Neural crest cell (in vitro differentiated cells): ENCODE measurements around the gene TRNP1. TPM values are rescaled to one million over a fixed set of nuclear protein-coding genes. Genes with fewer than 3 reads are reported as not detected.
A peak's percentile ranks its signal among the peaks of the same experiment; 100 is the strongest.

Experiments used
- DNase-seq: peaks from one replicate; pipeline ENCODE4 v3.0.0; 2021; ENCODE audit warnings: low read depth, mixed read lengths, low spot score
- H3K27ac Mint-ChIP-seq: one replicate; pipeline ENCODE4 v1.8.0; 2021; ENCODE audit warnings: mild to moderate bottlenecking, mixed read lengths; ENCODE audit not compliant: unreplicated experiment
- H3K27me3 Mint-ChIP-seq: 2 replicates; pipeline ENCODE4 v1.8.0; 2021; ENCODE audit warnings: low read depth, mild to moderate bottlenecking, mixed read lengths
- H3K36me3 Mint-ChIP-seq: 2 replicates; pipeline ENCODE4 v1.8.0; 2021; ENCODE audit warnings: low read depth, mild to moderate bottlenecking, mixed read lengths
- H3K4me1 Mint-ChIP-seq: 2 replicates; pipeline ENCODE4 v1.8.0; 2021; ENCODE audit warnings: mixed read lengths
- H3K4me3 Mint-ChIP-seq: one replicate; pipeline ENCODE4 v1.8.0; 2021; ENCODE audit warnings: mild to moderate bottlenecking, mixed read lengths
- H3K9me3 Mint-ChIP-seq: 2 replicates; pipeline ENCODE4 v1.8.0; 2021; ENCODE audit warnings: mixed read lengths
- total RNA-seq: library from RNA; stranded (reverse); gene quantifications from 2 replicates; pipeline ENCODE4 v1.2.1, GENCODE V29; 2021
- TF ChIP-seq, protein P1 (sequence below): fragments of 200-600 bp; sonication (generic); conservative IDR thresholded peaks from 2 replicates; pipeline ENCODE4 v1.5.0; 2021; ENCODE audit warnings: antibody characterized with exemption, mild to moderate bottlenecking

TRNP1 gene
- total RNA-seq, 1 donor from 2014 or later = 18.7 TPM

DNA sequence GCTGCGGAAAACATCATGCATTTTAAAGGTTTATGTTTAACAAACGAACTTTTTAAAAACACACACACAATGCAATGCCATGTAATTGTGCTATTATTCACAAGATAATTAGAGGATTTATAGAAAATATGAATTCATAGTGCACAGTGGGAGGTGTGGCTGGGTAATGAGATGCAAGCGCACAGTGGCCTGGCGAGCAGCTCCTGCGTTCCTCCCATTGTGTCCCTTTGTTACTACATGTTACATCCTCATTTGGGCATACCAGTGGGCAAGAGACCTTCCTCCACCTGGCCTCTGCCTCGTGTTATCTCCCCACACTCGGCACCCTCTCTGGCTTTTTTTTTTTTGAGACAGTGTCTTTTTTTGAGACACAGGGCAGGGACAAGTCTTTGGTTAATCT is 49.2 kb downstream of the TRNP1 start:
- H3K36me3 Mint-ChIP-seq = no peaks in the 10 kb centered on the region
- no peaks in the 10 kb centered on the region for H3K27me3 Mint-ChIP-seq
- H3K27ac Mint-ChIP-seq = no peak overlapping the region

DNA sequence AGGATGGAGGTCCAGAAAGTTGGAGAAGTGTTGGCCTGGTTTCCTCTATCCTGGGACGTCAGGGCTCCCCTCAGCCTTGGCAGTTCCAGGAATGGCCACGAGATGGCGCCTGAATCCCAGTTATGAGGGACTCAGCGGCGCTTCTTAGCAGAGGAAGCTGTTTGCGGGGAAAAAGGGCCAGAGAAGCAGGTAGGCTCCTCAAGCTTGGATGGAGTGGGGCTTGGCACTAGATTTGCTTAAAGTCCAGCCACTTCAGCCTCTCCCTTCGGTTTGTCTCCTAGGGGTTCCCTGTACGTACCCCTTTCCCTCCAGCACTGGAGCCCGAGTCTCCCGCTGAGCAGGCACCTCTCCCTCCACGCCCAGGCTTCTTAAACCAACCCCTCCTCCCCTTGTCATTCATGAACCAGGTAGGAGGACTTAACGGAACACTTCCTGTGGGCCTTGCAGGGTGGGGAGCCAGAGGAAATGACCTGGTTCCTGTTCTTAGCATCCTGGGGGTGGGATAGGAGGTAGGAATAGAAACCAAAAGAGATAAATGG is 51.2 kb downstream of the TRNP1 start:
- no peak overlapping the region for H3K4me3 Mint-ChIP-seq
- DNase-seq = peak; percentile 99
- TF ChIP-seq, protein P1, sequence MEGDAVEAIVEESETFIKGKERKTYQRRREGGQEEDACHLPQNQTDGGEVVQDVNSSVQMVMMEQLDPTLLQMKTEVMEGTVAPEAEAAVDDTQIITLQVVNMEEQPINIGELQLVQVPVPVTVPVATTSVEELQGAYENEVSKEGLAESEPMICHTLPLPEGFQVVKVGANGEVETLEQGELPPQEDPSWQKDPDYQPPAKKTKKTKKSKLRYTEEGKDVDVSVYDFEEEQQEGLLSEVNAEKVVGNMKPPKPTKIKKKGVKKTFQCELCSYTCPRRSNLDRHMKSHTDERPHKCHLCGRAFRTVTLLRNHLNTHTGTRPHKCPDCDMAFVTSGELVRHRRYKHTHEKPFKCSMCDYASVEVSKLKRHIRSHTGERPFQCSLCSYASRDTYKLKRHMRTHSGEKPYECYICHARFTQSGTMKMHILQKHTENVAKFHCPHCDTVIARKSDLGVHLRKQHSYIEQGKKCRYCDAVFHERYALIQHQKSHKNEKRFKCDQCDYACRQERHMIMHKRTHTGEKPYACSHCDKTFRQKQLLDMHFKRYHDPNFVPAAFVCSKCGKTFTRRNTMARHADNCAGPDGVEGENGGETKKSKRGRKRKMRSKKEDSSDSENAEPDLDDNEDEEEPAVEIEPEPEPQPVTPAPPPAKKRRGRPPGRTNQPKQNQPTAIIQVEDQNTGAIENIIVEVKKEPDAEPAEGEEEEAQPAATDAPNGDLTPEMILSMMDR = peak; percentile 97
- H3K27ac Mint-ChIP-seq = no peak overlapping the region
- H3K4me1 Mint-ChIP-seq = peaks cover 32% of the 10 kb centered on the region
- no peaks in the 10 kb centered on the region for H3K36me3 Mint-ChIP-seq
- H3K27me3 Mint-ChIP-seq = no peaks in the 10 kb centered on the region
- H3K9me3 Mint-ChIP-seq = no peaks in the 10 kb centered on the region

More for the DNA sequence above, 49.2 kb downstream of the TRNP1 start:
- TF ChIP-seq, protein P1 = no peak
- Mint-ChIP-seq H3K9me3 (no peaks in the 10 kb centered on the region), H3K4me3 (no peak overlapping the region), H3K4me1 (peaks cover 41% of the 10 kb centered on the region)
- DNase-seq = no peak

DNA sequence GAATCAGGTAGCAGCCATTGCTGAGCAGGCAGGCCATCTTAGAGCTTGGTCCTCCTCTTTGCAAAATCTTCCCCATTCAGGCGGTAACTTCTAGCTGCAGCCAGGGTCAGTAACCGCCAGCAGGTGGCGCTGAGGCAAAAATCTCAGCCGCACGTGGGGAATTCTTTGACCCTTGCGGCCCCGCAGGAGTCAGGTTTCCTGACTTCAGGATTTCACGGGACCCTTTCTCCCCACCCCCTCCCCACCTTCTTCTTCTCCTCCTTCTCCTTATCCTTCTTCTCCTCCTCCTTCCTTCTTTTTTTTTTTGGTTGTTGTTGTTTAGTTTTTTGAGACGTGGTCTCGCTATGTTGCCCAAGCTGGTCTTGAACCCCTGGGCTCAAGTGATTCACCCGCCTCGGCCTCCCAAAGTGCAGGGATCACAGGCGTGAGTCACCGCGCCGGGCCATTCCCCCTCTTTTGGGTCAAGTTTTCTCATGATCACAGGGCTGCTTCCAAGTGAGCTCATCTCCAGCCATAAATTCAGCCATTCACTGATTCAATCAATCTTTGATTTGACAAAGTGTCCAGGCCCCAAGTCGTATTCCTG is 52.6 kb downstream of the TRNP1 start:
- peaks cover 23% of the 10 kb centered on the region for H3K4me1 Mint-ChIP-seq
- peak; percentile 82 for DNase-seq
- H3K9me3 Mint-ChIP-seq = no peaks in the 10 kb centered on the region
- H3K36me3 Mint-ChIP-seq = no peaks in the 10 kb centered on the region
- H3K27ac Mint-ChIP-seq = peak overlapping the region; percentile 20
- TF ChIP-seq, protein P1 = peak; percentile 93
- H3K27me3 Mint-ChIP-seq = no peaks in the 10 kb centered on the region
- H3K4me3 Mint-ChIP-seq = no peak overlapping the region

DNA sequence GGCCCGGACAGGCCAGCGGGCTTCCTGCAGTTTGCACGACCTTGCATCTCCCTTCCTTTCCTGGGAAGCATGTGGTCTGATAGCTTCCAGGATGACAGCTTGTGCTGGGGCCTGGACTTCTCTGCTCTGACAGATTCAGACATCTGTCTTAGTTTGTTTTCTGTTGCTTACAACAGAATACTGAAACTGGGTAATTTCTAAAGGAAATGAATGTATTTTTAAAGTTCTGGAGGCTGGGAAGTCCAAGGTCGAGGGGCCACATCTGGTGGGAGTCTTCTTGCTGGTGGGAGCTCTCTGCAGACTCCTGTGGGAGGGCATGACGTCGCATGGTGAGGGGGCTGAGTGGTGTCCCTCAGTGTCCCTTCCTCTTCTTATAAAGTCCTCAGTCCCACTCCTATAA is 54.4 kb downstream of the TRNP1 start:
- Mint-ChIP-seq H3K36me3 (no peaks in the 10 kb centered on the region), H3K27me3 (no peaks in the 10 kb centered on the region), H3K9me3 (no peaks in the 10 kb centered on the region), H3K27ac (no peak overlapping the region), H3K4me1 (peaks cover 21% of the 10 kb centered on the region), H3K4me3 (no peak overlapping the region)
- DNase-seq = no peak
- TF ChIP-seq, protein P1 = no peak

DNA sequence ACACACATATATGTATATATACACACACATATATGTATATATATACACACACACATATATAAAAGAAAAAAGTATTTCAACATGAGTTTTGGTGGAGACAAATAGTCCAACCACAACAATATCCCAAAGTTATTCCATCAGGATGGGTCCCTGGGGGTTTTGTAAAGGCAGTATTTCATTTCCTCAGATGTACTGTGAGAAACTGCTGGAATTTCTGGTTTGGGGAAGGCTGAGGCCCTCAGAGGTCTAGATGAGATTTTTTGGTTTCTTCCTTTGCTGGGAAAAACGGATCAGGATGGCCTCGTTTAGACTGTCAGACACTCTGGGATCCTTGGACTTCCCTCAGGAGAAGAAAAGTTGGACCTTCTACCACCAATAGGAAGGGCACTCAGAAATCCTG is 55.6 kb downstream of the TRNP1 start:
- Mint-ChIP-seq H3K27me3 (no peaks in the 10 kb centered on the region), H3K36me3 (no peaks in the 10 kb centered on the region), H3K4me3 (no peak overlapping the region), H3K27ac (no peak overlapping the region), H3K9me3 (no peaks in the 10 kb centered on the region), H3K4me1 (peaks cover 21% of the 10 kb centered on the region)
- no peak for DNase-seq
- TF ChIP-seq, protein P1 = no peak
